ENCODE data around the gene MYLK.

MYLK gene

GRCh38 chr3:123862152-123862551 is 22.0 kb downstream of the MYLK start:
- FAIRE-seq (no peak), DNase-seq (ENCODE audit: insufficient read length, low spot score) (no peak)
- TF ChIP-seq CTCF (IDR thresholded peaks at IDR 0.05; ENCODE audit: insufficient read depth, missing control alignments), result no peak

- DNase-seq (ENCODE audit: insufficient read length, low spot score) (no peak), FAIRE-seq (no peak)
- TF ChIP-seq CTCF (IDR thresholded peaks at IDR 0.05; ENCODE audit: insufficient read depth, missing control alignments), result no peak
Measured at GRCh38 chr3:123861081-123861836, 22.9 kb downstream of the MYLK start.

- TF ChIP-seq CTCF (IDR thresholded peaks at IDR 0.05; ENCODE audit: insufficient read depth, missing control alignments), result no peak
- no peak for DNase-seq (ENCODE audit: insufficient read length, low spot score)
- no peak for FAIRE-seq
Measured at GRCh38 chr3:123859177-123859576, 25.0 kb downstream of the MYLK start.

GRCh38 chr3:123854905-123855304 is 29.2 kb downstream of the MYLK start:
- no peak for TF ChIP-seq CTCF (IDR thresholded peaks at IDR 0.05; ENCODE audit: insufficient read depth, missing control alignments)
- FAIRE-seq (no peak), DNase-seq (ENCODE audit: insufficient read length, low spot score) (no peak)

- DNase-seq (ENCODE audit: insufficient read length, low spot score), result no peak
- no peak for TF ChIP-seq CTCF (IDR thresholded peaks at IDR 0.05; ENCODE audit: insufficient read depth, missing control alignments)
- no peak for FAIRE-seq
Measured at GRCh38 chr3:123853686-123854372, 30.3 kb downstream of the MYLK start.

GRCh38 chr3:123847209-123847608 is 36.9 kb downstream of the MYLK start:
- FAIRE-seq, result no peak
- no peak for TF ChIP-seq CTCF (IDR thresholded peaks at IDR 0.05; ENCODE audit: insufficient read depth, missing control alignments)

GRCh38 chr3:123843668-123844067 is 40.5 kb downstream of the MYLK start:
- FAIRE-seq, result no peak
- no peak for TF ChIP-seq CTCF (IDR thresholded peaks at IDR 0.05; ENCODE audit: insufficient read depth, missing control alignments)

More at GRCh38 chr3:123847209-123847608, 36.9 kb downstream of the MYLK start:
- no peak for DNase-seq (ENCODE audit: insufficient read length, low spot score)

More at GRCh38 chr3:123843668-123844067, 40.5 kb downstream of the MYLK start:
- DNase-seq (ENCODE audit: insufficient read length, low spot score), result no peak

Data from D721Med (cell line).